Small intestine (tissue), 7 donors: ENCODE measurements around the gene CNGB1. TPM values are rescaled to one million over a fixed set of nuclear protein-coding genes. Genes with fewer than 3 reads are reported as not detected.

Experiments used
- DNase-seq, 2 donors: peaks; one replicate each; pipeline versions ENCODE4 v3.0.0 to v3.0.0-alpha.2; 2013
- FAIRE-seq: peaks from 2 replicates; lab custom pipeline; 2012; peaks lifted over from hg19 to GRCh38; lab: Jason Lieb, UNC
- H3K27ac ChIP-seq, 3 donors: one replicate each; pipeline ENCODE4 v1.5.1; 2013; ENCODE audit warnings: low read length in 2 of 3, mild to moderate bottlenecking in 2 of 3, control low read depth in 1 of 3, inconsistent platforms in 1 of 3, low read depth in 1 of 3, moderate library complexity in 1 of 3
- H3K27me3 ChIP-seq, 3 donors: one replicate each; pipeline ENCODE4 v1.6.1; 2013; ENCODE audit warnings: low read length in 3 of 3, inconsistent platforms in 1 of 3; ENCODE audit not compliant: control insufficient read depth in 3 of 3, insufficient read depth in 3 of 3
- H3K36me3 ChIP-seq, 3 donors: one replicate each; pipeline ENCODE4 v1.6.1; 2013; ENCODE audit warnings: low read length in 3 of 3, inconsistent platforms in 1 of 3, low read depth in 1 of 3, mild to moderate bottlenecking in 1 of 3, moderate library complexity in 1 of 3; ENCODE audit not compliant: control insufficient read depth in 3 of 3, insufficient read depth in 2 of 3
- H3K4me1 ChIP-seq, 3 donors: one replicate each; pipeline ENCODE4 v1.6.1; 2013; ENCODE audit warnings: low read length in 2 of 3, inconsistent platforms in 1 of 3, low read depth in 1 of 3, mild to moderate bottlenecking in 1 of 3, moderate library complexity in 1 of 3; ENCODE audit not compliant: control insufficient read depth in 3 of 3, insufficient read depth in 2 of 3
- H3K4me3 ChIP-seq, 3 donors: one replicate each; pipeline ENCODE4 v1.5.1; 2013; ENCODE audit warnings: low read length in 3 of 3, control low read depth in 1 of 3, inconsistent platforms in 1 of 3, low read depth in 1 of 3, mild to moderate bottlenecking in 1 of 3, moderate library complexity in 1 of 3
- H3K9me3 ChIP-seq, 2 donors: one replicate each; pipeline ENCODE4 v1.6.1; 2013; ENCODE audit warnings: low read depth in 1 of 2, low read length in 1 of 2; ENCODE audit not compliant: control insufficient read depth in 2 of 2, insufficient read depth in 1 of 2
- WGBS, 3 donors: extraction: QIAGEN DNeasy Blood & Tissue Kit; methylation state at CpG; one replicate each; pipeline ENCODE4 v1.1.7; 2013; 5-methylcytosine and 5-hydroxymethylcytosine counted together
- polyA plus RNA-seq, 4 donors: library from polyadenylated mRNA; stranded (reverse) in 3 of 4; unstranded in 1 of 4; fragments of 200-250 nt in 3 of 4; fragments of 120-200 nt in 1 of 4; gene quantifications; one replicate each; pipeline versions ENCODE4 v1.2.1 to v1.2.3, GENCODE V29; 2013
- donor health status: healthy with polysubstance abuse.
- donor health status: control.
- donor health status: control.
- donor health status: Bipolar disorder and iron deficiency.
- donor health status: healthy.

Gene CNGB1
- polyA plus RNA-seq, 4 donors: 1.3 to 1.7 TPM; not detected in 2

DNA sequence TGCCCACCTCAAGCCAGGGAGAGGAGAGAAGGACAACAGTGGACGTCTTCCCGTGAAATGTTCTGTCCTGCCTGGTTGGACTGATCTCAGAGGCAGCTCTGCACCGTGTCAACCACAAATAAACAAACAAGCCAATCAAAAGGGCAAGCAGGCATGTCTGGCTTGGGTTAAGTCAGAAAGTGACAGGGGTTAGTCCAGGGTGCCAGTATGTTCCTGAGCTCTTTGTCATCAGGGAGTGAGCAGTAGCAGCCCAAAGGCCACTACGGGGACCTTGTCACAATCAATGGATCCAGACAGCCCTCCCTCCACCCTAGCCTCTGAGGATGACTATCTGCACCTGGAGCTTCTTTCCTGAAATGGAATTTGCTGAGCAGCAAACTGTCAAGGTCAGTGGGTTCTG is 35.0 kb downstream of the CNGB1 start:
- no peak for FAIRE-seq

DNA sequence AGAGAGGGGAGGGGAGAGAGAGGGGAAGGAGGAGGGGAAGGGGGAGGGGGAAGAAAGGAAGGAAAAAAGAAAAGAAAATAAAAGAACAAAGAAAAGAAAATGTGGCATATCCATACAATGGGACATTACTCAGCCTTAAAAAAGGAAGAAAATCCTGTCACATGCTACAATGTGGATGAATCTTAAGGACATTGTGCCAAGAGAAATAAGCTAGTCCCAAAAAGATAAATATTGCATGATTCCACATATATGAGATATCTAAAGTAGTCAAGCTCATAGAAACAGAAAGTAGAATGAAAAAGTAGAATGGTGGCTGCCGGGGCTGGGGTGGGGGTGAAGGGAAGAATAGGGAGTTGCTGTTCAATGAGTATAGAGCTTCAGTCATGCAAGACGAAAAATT is 40.4 kb downstream of the CNGB1 start:
- Histone ChIP-seq H3K27me3 (peaks cover 0 to 3% (median 0%) of the 10 kb centered on the region in 3 donors), H3K27ac (no peak overlapping the region), H3K9me3 (peaks cover 0 to 7% of the 10 kb centered on the region in 2 donors), H3K4me1 (no peaks in the 10 kb centered on the region), H3K36me3 (no peaks in the 10 kb centered on the region), H3K4me3 (no peak overlapping the region)
- DNase-seq (no peak), FAIRE-seq (no peak)
- WGBS, 3 donors: 69 to 80% (median 71%) methylated on average over 2 of the region's 2 CpGs

More for the DNA sequence above, 35.0 kb downstream of the CNGB1 start:
- 46 to 59% (median 47%) methylated on average over 4 of the region's 4 CpGs for WGBS, 3 donors
- Histone ChIP-seq H3K9me3 (peaks cover 0 to 7% of the 10 kb centered on the region in 2 donors), H3K4me3 (no peak overlapping the region), H3K4me1 (no peaks in the 10 kb centered on the region), H3K27ac (no peak overlapping the region), H3K27me3 (peaks cover 0 to 2% (median 0%) of the 10 kb centered on the region in 3 donors), H3K36me3 (no peaks in the 10 kb centered on the region)
- no peak for DNase-seq

DNA sequence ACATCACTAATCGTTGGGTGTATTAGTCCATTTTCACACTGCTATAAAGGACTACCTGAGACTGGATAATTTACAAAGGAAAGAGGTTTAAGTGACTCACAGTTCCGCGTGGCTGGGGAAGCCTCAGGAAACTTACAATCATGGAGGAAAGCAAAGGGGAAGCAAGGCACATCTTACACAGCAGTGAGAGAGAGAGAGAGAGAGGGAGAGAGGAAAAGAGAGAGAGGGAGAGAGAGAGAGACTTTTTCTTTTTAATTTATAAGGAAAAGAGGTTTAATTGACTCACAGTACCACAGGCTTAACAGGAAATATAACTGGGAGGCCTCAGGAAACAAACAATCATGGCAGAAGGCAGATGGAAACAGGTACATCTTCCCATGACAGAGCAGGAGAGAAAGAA is 41.7 kb downstream of the CNGB1 start:
- H3K27me3 ChIP-seq: peaks cover 0 to 3% (median 0%) of the 10 kb centered on the region in 3 donors
- no peak overlapping the region for H3K4me3 ChIP-seq
- no peak for DNase-seq
- H3K9me3 ChIP-seq: peaks cover 0 to 7% of the 10 kb centered on the region in 2 donors
- no peak overlapping the region for H3K27ac ChIP-seq
- FAIRE-seq: no peak
- no peaks in the 10 kb centered on the region for H3K4me1 ChIP-seq
- WGBS, 3 donors: 81 to 91% (median 87%) methylated on average over 3 of the region's 3 CpGs
- H3K36me3 ChIP-seq: no peaks in the 10 kb centered on the region

DNA sequence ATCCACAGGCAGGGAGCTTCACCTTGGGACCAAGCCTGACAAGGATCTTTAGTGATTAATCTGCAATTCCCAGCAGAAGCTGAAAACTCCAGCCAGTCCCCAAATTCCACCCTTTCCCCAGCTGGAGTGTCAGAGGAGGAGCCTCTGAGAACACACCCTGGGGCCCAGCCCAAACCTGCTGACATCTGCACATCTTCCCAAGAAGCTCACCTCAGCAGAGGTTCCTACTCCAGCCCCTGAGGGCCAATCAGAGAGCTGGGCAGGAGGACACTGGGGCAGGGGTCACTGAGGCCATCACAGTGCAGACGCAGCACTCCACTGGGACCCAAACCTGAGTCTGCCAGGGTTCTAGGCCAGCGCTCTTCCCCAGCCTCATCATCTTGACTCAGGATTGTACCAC is 44.9 kb downstream of the CNGB1 start:
- Histone ChIP-seq H3K27me3 (peaks cover 0 to 6% (median 0%) of the 10 kb centered on the region in 3 donors), H3K4me1 (no peaks in the 10 kb centered on the region), H3K27ac (no peak overlapping the region), H3K4me3 (no peak overlapping the region), H3K9me3 (no peaks in the 10 kb centered on the region), H3K36me3 (no peaks in the 10 kb centered on the region)
- 73 to 87% (median 86%) methylated on average over 2 of the region's 2 CpGs for WGBS, 3 donors
- FAIRE-seq (no peak), DNase-seq (no peak)

DNA sequence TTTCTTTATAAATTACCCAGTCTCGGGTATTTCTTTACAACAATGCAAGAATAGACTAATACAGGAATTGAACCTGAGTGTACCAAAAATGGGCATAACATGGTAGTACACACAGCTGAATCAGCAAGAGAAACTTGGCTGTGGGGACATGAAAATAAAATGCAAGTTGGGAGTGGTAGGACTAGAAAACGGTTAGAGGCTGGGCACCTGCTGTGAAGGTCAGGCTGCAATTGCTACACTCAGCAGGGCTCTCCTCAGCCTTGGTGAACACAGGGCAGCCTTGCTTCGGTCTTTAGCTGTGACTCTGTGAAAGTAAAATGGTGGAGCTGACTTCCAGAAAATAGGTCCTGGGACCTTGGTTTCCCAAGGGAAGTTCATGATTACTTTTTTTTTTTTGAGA is 45.6 kb downstream of the CNGB1 start:
- no peaks in the 10 kb centered on the region for H3K9me3 ChIP-seq
- H3K27me3 ChIP-seq: peaks cover 0 to 6% (median 0%) of the 10 kb centered on the region in 3 donors
- no peak for FAIRE-seq
- H3K36me3 ChIP-seq: no peaks in the 10 kb centered on the region
- no peaks in the 10 kb centered on the region for H3K4me1 ChIP-seq
- no peak for DNase-seq
- 42 to 61% (median 53%) methylated on average over 3 of the region's 3 CpGs for WGBS, 3 donors
- no peak overlapping the region for H3K4me3 ChIP-seq
- no peak overlapping the region for H3K27ac ChIP-seq

DNA sequence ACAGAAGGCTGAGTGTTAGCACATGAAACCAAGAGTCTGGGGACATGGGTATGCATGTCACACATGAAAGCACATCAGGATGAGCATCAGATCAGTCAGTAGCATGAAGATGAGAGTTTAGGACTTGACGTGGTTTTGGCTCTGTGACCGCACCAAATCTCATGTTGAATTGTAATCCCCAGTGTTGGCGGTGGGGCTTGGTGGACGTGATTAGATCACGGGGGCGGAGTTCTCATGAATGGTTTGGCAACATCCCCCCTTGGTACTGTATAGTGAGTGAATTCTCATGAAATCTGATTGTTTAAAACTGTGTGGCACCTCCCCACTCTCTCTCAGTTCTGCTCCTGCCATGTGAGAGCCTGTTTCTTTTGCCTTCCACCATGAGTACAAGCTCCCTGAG is 46.4 kb downstream of the CNGB1 start:
- DNase-seq: no peak
- FAIRE-seq: no peak
- 78 to 86% (median 83%) methylated on average over 6 of the region's 6 CpGs for WGBS, 3 donors
- H3K9me3 ChIP-seq: peaks cover 0 to under 1% of the 10 kb centered on the region in 2 donors
- no peak overlapping the region for H3K27ac ChIP-seq
- no peaks in the 10 kb centered on the region for H3K36me3 ChIP-seq
- no peak overlapping the region for H3K4me3 ChIP-seq
- H3K27me3 ChIP-seq: peaks cover 0 to 4% (median 0%) of the 10 kb centered on the region in 3 donors
- no peaks in the 10 kb centered on the region for H3K4me1 ChIP-seq

DNA sequence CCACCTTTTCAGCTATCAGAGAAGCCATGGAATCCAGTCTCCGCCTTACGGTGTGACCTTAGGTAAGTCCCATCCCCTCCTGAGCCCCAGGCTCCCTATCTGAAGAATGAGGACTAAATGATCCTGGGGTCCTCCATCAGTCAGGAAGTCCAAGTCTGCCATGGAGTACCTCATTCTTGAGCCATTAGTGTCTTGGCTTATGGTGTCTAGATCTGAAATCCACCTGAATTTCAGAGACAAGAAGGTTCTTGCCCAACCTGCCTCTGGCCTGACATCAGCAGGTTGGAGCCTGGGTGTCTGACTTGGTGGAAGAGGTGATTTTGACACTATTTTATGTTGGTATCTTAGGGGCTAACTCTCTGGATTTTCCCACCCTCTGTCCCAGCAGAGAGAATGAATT is 47.1 kb downstream of the CNGB1 start:
- no peak for DNase-seq
- H3K4me1 ChIP-seq: no peaks in the 10 kb centered on the region
- H3K4me3 ChIP-seq: no peak overlapping the region
- no peaks in the 10 kb centered on the region for H3K36me3 ChIP-seq
- peaks cover 0 to 3% (median 0%) of the 10 kb centered on the region in 3 donors for H3K27me3 ChIP-seq
- FAIRE-seq: no peak
- H3K9me3 ChIP-seq: peaks cover 0 to 2% of the 10 kb centered on the region in 2 donors
- no peak overlapping the region for H3K27ac ChIP-seq
- 94 to 100% (median 97%) methylated on average over 2 of the region's 2 CpGs for WGBS, 3 donors

DNA sequence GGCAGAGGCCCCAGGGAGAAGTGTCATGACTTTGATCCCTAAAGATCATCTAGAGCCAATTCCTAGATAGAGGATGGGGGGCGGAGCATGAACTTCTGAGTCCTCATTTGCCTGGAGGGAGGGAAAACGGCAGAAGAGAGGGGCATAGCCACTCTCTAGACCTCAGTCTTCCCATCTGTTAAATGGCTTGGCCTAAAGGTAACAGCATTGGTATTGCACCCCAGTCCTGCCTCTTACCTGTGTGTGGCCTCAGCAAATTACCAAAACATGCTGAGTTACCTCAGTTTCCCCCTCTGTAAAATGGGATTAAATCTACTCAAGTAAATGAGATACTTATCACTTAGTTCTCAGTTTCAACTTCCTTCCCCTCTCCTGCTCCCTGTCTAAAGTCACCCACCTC is 47.5 kb downstream of the CNGB1 start:
- H3K27ac ChIP-seq: no peak overlapping the region
- WGBS, 3 donors: 78 to 89% (median 81%) methylated on average over 2 of the region's 2 CpGs
- no peaks in the 10 kb centered on the region for H3K4me1 ChIP-seq
- H3K9me3 ChIP-seq: peaks cover 0 to 2% of the 10 kb centered on the region in 2 donors
- H3K36me3 ChIP-seq: no peaks in the 10 kb centered on the region
- peaks cover 0 to 3% (median 0%) of the 10 kb centered on the region in 3 donors for H3K27me3 ChIP-seq
- no peak overlapping the region for H3K4me3 ChIP-seq
- DNase-seq: no peak
- no peak for FAIRE-seq

DNA sequence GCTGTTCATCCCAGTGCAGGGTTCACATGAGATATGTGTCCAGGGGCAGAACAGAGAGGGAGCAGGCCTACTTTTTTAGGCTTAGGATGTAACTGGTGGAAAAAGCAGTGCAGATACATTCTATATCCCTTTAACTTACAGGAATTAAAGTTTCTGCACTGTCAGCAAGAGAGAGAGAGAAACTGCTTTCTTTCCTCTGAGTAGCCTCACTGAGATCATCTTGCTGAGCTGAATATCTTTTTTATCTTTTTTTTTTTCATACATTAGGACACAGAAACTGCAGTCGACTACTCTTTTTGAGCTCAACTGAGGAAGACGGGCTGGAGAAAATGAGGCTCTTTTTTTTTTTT is 50.1 kb downstream of the CNGB1 start:
- FAIRE-seq: no peak
- no peak overlapping the region for H3K4me3 ChIP-seq
- peaks cover 0 to 3% (median 0%) of the 10 kb centered on the region in 3 donors for H3K27me3 ChIP-seq
- no peaks in the 10 kb centered on the region for H3K36me3 ChIP-seq
- peaks cover 0 to 2% of the 10 kb centered on the region in 2 donors for H3K9me3 ChIP-seq
- no peak overlapping the region for H3K27ac ChIP-seq
- no peak for DNase-seq
- 71 to 93% (median 74%) methylated on average over 2 of the region's 2 CpGs for whole genome bisulfite sequencing, 3 donors
- H3K4me1 ChIP-seq: no peaks in the 10 kb centered on the region
